Measurements from ENCODE around the gene CAMTA1. TPM values are rescaled to one million over a fixed set of nuclear protein-coding genes. Genes with fewer than 3 reads are reported as not detected.

The CAMTA1 gene
- total and polyA plus RNA-seq, 8 donors, result 42.8 to 213 (median 118) TPM

DNA sequence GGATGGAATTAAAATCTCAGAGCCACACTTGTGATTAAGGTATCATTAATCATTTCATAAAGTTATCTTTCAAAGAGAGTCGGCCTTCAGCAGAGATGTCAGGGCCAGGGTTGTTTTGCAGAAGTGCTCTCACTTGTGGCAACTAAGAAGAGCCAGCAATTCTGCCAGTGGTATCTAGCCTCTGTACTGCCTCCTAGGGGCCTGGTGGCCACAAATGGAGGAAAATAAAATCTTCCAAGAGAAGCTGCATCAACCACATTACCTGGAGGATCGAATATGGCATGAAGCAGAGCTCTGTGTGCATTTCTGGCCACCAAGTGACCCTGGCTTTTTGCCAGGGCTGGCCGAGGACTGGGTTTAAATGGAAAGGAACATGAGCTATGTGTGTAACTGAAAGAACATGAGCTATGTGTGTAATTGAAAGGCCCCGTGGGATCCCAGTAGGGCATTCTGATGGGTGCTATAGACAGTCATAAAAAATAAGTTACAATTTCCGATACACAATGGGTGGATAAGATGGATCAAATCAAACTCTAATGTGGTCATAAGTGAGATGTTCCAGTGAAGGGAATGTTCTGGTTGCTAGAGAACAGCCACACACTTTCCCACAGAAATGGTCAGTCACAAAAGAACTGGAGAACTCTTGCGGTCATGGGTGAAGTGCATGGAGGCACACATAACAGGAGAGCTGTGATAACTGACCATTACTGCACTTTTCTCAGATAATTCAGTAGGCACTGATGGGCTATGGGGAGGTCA lies 335.8 kb downstream of the CAMTA1 start:
- 53 to 79% (median 62%) methylated on average over 6 of the region's 6 CpGs for WGBS, 5 donors
- H3K27ac ChIP-seq, result no peak overlapping the region
- DNase-seq, result peak in 1 of 2 donors; percentile 58
- H3K36me3 ChIP-seq, result no peaks in the 10 kb centered on the region
- no peak overlapping the region for H3K4me3 ChIP-seq
- intact Hi-C loops (cut with DNase I; ENCODE audit: low total_unique reads), result no loop called here
- TF ChIP-seq EP300 (IDR thresholded peaks at IDR 0.05) (no peak), POLR2AphosphoS5 (IDR thresholded peaks at IDR 0.05) (no peak), POLR2A (IDR thresholded peaks at IDR 0.05) (no peak)
- TF ChIP-seq, protein P1, sequence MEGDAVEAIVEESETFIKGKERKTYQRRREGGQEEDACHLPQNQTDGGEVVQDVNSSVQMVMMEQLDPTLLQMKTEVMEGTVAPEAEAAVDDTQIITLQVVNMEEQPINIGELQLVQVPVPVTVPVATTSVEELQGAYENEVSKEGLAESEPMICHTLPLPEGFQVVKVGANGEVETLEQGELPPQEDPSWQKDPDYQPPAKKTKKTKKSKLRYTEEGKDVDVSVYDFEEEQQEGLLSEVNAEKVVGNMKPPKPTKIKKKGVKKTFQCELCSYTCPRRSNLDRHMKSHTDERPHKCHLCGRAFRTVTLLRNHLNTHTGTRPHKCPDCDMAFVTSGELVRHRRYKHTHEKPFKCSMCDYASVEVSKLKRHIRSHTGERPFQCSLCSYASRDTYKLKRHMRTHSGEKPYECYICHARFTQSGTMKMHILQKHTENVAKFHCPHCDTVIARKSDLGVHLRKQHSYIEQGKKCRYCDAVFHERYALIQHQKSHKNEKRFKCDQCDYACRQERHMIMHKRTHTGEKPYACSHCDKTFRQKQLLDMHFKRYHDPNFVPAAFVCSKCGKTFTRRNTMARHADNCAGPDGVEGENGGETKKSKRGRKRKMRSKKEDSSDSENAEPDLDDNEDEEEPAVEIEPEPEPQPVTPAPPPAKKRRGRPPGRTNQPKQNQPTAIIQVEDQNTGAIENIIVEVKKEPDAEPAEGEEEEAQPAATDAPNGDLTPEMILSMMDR (IDR thresholded peaks at IDR 0.05), result no peak
- H3K9me3 ChIP-seq, result no peaks in the 10 kb centered on the region
- H3K27me3 ChIP-seq, result no peaks in the 10 kb centered on the region
- peaks cover 0 to 17% (median 9%) of the 10 kb centered on the region in 4 donors for H3K4me1 ChIP-seq

DNA sequence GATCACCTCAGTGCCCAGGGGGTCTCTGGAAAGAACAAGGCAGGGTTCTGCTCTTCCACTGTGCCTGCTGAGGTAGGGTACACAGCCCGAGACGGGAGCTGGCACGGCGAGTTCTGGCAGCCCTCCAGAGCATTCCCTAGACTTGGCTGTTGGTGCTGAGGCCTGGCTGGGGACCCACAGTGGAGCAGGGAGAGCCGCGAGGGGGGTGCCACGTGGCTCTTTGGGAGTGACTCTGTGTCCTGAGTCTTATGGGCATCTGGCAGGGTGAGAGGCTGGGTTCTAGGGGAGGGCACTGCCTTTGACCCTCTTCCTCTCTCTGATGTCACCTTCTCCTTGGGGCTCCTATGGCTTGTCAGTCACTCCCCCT lies 336.4 kb downstream of the CAMTA1 start:
- no peaks in the 10 kb centered on the region for H3K27me3 ChIP-seq
- peaks cover 0 to 17% (median 9%) of the 10 kb centered on the region in 4 donors for H3K4me1 ChIP-seq
- H3K36me3 ChIP-seq, result no peaks in the 10 kb centered on the region
- H3K4me3 ChIP-seq, result no peak overlapping the region
- WGBS, 5 donors, result 21 to 37% (median 24%) methylated on average over 7 of the region's 7 CpGs
- peak; percentile 53 to 86 for DNase-seq
- TF ChIP-seq EP300 (IDR thresholded peaks at IDR 0.05) (no peak), POLR2A (IDR thresholded peaks at IDR 0.05) (no peak), POLR2AphosphoS5 (IDR thresholded peaks at IDR 0.05) (no peak)
- TF ChIP-seq, protein P1 (IDR thresholded peaks at IDR 0.05), result no peak
- intact Hi-C loops (cut with DNase I; ENCODE audit: low total_unique reads), result no loop called here
- no peaks in the 10 kb centered on the region for H3K9me3 ChIP-seq
- H3K27ac ChIP-seq, result no peak overlapping the region

DNA sequence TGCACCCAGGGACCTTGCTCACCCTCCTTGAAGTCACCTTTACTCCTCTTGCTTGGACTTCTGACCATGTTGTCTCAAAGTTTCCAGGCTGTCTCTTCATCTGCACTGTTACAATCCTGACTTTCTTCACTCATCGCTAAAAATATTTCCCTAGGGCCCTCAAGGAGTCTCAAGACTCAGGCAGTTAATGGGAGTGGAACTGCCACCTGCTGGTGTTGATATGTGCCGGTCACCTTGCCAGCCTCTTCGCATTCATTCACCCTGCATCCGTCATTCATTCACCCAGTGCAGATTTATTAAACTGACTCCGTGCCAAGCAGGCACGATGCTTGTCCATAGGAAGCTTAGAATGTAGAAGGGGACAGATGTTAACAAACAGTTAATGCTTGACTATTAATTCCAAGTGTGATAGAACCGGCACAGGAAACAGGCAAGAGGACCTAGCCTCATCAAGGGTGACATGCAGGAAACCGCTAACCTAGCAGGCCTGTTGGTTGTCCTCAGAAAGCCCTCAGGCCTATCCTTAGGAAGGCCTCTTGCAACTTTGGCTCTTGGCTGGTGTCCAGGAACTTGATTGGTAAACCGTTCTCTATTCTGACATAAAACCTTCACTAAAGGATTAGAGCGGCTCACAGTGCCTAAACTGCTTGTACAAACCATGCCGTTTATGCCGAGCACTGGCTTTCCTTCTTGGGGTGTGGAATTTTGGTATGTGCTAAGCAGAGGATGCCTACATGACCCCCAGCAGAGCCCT lies 342.2 kb downstream of the CAMTA1 start:
- DNase-seq, result no peak
- Histone ChIP-seq H3K4me3 (no peak overlapping the region), H3K4me1 (peaks cover 0 to 8% (median 0%) of the 10 kb centered on the region in 4 donors), H3K36me3 (no peaks in the 10 kb centered on the region), H3K9me3 (no peaks in the 10 kb centered on the region), H3K27me3 (no peaks in the 10 kb centered on the region), H3K27ac (no peak overlapping the region)
- WGBS, 5 donors, result 36 to 57% (median 51%) methylated on average over 12 of the region's 12 CpGs
- intact Hi-C loops (cut with DNase I; ENCODE audit: low total_unique reads), result no loop called here
- TF ChIP-seq POLR2A (IDR thresholded peaks at IDR 0.05), result no peak
- TF ChIP-seq POLR2AphosphoS5 (IDR thresholded peaks at IDR 0.05), result peak in 1 of 3 donors; percentile 43
- TF ChIP-seq, protein P1 (IDR thresholded peaks at IDR 0.05), result no peak
- TF ChIP-seq EP300 (IDR thresholded peaks at IDR 0.05), result peak; percentile 9

DNA sequence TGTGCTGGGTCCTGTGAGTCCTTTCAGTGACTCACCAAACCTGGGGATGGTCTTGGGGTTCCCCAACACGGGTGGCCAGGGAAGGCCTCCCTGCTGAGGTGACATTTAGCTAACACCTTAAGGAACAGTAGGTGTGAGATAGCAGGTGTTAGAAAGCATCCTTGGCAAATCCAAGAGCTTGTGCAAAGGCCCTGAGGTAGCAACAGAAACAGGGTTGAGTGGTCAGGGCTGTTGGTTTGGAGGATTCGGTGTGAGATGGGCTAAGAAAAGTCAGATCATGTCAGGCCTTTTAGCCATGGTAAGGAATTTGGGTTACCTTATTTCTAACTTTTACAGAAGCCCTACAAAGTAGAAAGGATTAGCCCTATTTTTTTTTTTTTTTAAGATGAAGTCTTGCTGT lies 343.0 kb downstream of the CAMTA1 start:
- Histone ChIP-seq H3K4me1 (peaks cover 0 to 7% (median 0%) of the 10 kb centered on the region in 4 donors), H3K36me3 (no peaks in the 10 kb centered on the region), H3K4me3 (no peak overlapping the region), H3K27me3 (no peaks in the 10 kb centered on the region), H3K27ac (no peak overlapping the region), H3K9me3 (no peaks in the 10 kb centered on the region)
- DNase-seq, result no peak
- 88 to 97% (median 90%) methylated on average over 2 of the region's 2 CpGs for WGBS, 5 donors
- intact Hi-C loops (cut with DNase I; ENCODE audit: low total_unique reads), result no loop called here
- TF ChIP-seq POLR2A (IDR thresholded peaks at IDR 0.05) (no peak), EP300 (IDR thresholded peaks at IDR 0.05) (no peak), POLR2AphosphoS5 (IDR thresholded peaks at IDR 0.05) (no peak)
- TF ChIP-seq, protein P1 (IDR thresholded peaks at IDR 0.05), result no peak

Measured in stomach (tissue), 9 donors.